T-helper 1 cell (primary cell): Measurements from ENCODE around the gene EMB.
"Not testable (repeated sequence)": the region's sequence is repeated elsewhere in the genome, so short reads cannot be mapped to it uniquely, and the experiment has no call there.

ENCODE experiments used
- DNase-seq, 5 donors: peaks; one replicate each; pipeline ENCODE4 v3.0.0-alpha.2; 2012 to 2020
- total RNA-seq, 4 donors: gene quantifications; one replicate each; lab custom pipeline; 2026; lab: John Stamatoyannopoulos, UW

Gene EMB
- total RNA-seq = 244 to 387 (median 315) reads per million in 4 donors

GRCh38 chr5:50440651-50441492 lies at the start of gene EMB:
Gene EMB (minus strand): TSS chr5:50441288. CDS start chr5:50441151, 137 bp downstream.
- DNase-seq = peak; percentile 66 to 89 (median 74)

- DNase-seq = peak in 1 of 5 donors; percentile 78
These were observed 48.4 kb upstream of the EMB start for GRCh38 chr5:50489491-50489890.

- not testable (repeated sequence) for DNase-seq
These were observed 37.7 kb upstream of the EMB start for GRCh38 chr5:50478790-50479189.

GRCh38 chr5:50476549-50476948 lies 35.5 kb upstream of the EMB start:
- DNase-seq = peak in 1 of 5 donors; percentile 63

GRCh38 chr5:50465015-50465414 lies 23.9 kb upstream of the EMB start:
- DNase-seq = not testable (repeated sequence)

GRCh38 chr5:50463726-50464125 lies 22.6 kb upstream of the EMB start:
- DNase-seq = no peak

GRCh38 chr5:50463047-50463446 lies 22.0 kb upstream of the EMB start:
- DNase-seq = no peak

- not testable (repeated sequence) for DNase-seq
These were observed 21.5 kb upstream of the EMB start for GRCh38 chr5:50462579-50462978.

- DNase-seq = peak in 3 of 5 donors; percentile 15 to 63 (median 32)
These were observed 17.3 kb upstream of the EMB start for GRCh38 chr5:50458372-50458771.

- DNase-seq = not testable (repeated sequence)
These were observed 8.2 kb upstream of the EMB start for GRCh38 chr5:50449241-50449640.

GRCh38 chr5:50447941-50448340 lies 6.9 kb upstream of the EMB start:
- DNase-seq = no peak

- DNase-seq = no peak
These were observed 6.1 kb upstream of the EMB start for GRCh38 chr5:50447228-50447627.

- peak in 1 of 5 donors; percentile 85 for DNase-seq
These were observed 4.3 kb upstream of the EMB start for GRCh38 chr5:50445296-50445949.

- DNase-seq = not testable (repeated sequence)
These were observed 1.8 kb upstream of the EMB start for GRCh38 chr5:50442559-50443539.

- no peak for DNase-seq
These were observed 436 bp upstream of the EMB start for GRCh38 chr5:50441493-50441955.

- DNase-seq = no peak
These were observed 1.9 kb downstream of the EMB start for GRCh38 chr5:50439221-50439620.

- not testable (repeated sequence) for DNase-seq
These were observed 3.0 kb downstream of the EMB start for GRCh38 chr5:50438060-50438459.

- DNase-seq = peak in 1 of 5 donors; percentile 31
These were observed 5.9 kb downstream of the EMB start for GRCh38 chr5:50435168-50435567.

GRCh38 chr5:50431133-50431904 lies 9.8 kb downstream of the EMB start:
- DNase-seq = not testable (repeated sequence)

- not testable (repeated sequence) for DNase-seq
These were observed 17.8 kb downstream of the EMB start for GRCh38 chr5:50423100-50423799.
